GM21619 (cell line): ENCODE results near the gene HORMAD2.
"Not testable (repeated sequence)": the region's sequence is repeated elsewhere in the genome, so short reads cannot be mapped to it uniquely, and the experiment has no call there.

Experiments
- ATAC-seq: cut with Tn5 transposase; IDR thresholded peaks from one replicate; pipeline ENCODE4 v1.9.1; 2021; ENCODE audit not compliant: unreplicated experiment

Gene HORMAD2

DNA sequence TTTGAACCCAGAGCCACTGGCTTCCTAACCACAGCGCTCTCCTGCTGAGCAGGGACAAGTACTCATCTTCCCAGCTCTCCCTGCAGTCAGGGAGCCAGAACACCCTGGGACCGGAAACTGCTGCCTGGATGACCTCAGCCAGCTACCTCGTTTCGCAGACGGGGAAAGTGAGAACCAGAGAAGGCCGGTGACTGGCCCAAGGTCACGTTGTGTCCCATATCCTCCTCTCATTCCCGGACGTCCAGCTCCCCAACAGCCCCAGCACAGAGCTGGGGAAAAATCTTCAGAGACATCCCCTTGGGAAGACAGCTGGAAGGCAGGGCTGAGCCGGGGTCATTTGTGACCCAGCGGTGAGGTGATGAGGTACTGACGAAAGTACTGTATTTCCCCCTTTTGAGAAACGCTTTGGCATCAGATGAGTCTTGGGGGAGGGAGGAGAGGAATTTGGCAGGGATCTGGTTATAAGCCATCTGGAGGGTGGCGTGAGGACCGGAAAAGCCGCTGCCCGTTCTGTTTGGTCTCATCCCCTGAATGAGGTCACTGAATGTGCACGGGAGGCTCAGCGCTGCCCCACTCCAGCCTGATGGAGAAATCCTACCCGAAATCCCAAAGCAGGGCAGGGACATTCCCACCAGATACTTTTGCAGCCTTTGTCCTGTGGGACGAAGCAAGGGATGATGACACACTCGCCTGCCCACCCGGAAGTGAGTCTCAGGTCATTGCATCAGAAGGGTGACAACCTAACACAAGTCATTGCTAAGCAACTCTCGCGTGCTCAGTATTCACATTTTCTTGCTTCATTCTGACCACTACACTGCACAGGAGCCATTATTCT, 125.2 kb downstream of the HORMAD2 start:
- no peak for ATAC-seq

DNA sequence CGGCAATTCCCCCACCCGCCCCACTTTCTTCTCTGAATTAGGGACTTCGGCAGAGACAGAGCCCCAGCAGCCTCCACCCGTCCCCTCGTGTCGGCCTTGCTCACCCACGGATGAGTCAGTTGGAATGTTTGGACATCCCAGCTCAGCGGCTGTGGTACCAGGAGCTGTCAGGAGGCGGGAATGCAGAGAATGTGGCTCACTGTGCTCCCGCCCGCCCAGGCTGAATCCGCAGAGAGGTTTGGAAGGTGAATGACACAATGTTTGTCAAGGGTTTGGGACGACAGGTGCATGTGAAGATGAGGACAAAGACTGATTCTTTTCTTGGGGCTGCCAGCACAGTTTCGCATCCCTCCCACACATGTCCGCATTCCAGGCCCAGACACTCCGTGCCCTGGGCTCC, 126.7 kb downstream of the HORMAD2 start:
- no peak for ATAC-seq

DNA sequence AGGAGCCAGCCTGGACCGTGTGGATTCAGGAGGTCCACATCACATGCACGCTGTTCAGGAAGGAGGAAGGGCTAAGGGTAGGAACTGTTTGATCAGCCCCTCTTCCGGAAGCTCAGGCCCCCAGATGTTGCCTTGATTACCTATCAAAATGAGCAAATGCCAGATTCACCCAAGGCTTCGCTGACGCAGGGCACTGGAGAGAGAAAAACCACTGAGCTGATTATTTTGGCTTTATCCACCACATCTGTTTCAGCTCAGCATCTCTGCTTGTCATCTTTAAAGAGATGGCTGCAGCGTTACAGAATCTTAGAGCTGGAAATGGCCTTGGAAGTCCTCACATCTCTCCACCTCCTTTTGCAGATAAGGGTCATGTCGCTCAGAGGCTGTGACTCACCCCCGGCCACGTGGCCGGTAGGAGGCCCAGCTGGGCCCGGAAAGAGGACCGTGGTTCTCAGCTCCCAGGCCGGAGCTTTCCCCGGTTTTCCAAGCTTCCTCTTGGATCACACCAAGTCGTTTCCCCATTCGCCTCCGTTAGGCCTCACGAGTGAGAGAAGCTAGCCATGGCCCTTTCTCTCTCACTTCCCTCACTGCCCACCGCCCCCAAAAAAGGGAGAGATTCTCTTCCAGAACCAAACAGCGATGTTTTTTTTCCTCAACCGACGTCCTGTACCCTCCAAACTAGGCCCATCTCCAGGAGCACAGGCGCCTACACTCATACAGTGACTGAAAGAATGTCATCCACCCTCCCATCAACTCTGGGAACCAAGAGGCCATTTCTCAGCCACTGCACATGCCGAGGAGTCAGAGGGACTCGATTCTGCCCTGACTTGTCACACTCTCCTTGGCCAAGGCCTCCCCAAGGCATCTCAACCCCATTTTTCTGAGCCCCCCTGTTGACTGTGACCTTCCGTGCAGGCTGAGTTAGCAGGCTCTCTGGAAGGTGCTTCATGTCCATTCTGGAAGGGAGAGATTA, 128.7 kb downstream of the HORMAD2 start:
- ATAC-seq = no peak

DNA sequence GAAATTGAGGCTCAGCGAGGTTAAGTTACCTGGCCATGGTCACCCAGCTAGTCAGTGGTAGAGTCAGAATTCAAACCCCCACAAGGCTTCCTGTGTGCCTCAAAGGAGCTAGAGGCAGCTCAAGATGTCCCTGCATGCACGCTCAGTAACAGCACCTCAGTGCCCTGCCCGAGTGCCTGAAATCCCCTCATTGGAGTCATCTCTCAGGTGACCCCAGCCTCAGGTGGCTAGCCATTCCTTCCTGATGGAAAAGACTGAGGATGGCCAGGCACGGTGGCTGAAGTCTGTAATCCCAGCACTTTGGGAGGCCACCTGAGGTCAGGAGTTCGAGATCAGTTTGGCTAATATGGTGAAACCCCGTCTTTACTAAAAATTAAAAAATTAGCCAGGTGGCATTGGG, 129.4 kb downstream of the HORMAD2 start:
- ATAC-seq = no peak

- no peak for ATAC-seq
Measured at GRCh38 chr22:30210235-30210909, 130.1 kb downstream of the HORMAD2 start.

DNA sequence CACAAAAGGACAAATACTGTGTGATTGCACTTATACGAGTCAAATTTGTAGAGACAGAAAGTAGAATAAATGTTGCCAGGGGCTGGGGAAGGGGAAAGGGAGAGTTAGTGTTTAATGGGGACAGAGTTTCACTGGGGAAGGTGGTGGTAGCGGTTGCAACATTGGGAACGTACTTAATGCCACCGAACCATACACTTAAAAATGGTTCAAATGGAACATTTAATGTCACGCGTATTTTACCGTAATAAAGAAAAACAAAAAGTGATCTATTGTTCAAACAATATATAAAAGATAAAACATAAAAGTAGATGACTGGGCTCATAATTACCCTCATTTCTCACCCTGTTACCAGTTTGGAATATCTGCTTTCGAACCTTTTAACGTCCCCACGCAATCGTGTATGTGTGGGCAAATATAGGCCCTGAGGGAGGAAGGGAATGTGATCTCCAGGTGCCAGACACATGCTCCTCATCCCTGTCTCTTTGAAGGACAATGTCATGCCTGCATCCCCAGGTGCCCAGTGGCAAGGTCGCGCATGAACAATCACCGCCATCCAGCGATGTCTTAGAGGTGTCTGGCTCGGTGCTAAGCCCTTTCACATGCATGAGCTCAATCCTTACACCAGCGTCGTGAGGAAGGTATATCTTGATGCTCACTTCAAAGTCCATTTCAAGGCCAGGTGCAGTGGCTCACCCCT, 131.0 kb downstream of the HORMAD2 start:
- no peak for ATAC-seq

- no peak for ATAC-seq
Measured at GRCh38 chr22:30212363-30212995, 132.2 kb downstream of the HORMAD2 start.

DNA sequence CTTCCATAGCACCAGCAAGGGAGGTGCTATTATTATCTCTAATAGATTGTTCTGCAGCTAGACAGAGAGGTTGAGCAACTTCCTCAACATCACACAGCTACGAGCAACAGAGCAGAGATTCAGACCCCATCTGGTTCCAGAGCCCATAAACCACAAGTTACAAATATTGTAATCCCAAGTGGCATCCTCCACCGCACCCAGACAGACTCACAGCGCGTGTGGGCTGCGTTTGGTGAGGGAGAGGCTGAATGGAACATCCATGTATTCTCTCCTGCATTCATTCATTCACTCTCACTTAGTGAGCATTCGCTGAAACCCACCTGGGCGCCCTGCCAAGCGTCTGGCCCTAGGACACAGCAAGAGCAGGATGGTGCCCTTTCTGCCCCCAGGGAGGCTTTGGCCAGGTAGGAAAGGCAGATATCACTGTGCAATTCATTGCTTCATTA, 132.8 kb downstream of the HORMAD2 start:
- ATAC-seq = no peak

- no peak for ATAC-seq
Measured at GRCh38 chr22:30214703-30215407, 134.6 kb downstream of the HORMAD2 start.

DNA sequence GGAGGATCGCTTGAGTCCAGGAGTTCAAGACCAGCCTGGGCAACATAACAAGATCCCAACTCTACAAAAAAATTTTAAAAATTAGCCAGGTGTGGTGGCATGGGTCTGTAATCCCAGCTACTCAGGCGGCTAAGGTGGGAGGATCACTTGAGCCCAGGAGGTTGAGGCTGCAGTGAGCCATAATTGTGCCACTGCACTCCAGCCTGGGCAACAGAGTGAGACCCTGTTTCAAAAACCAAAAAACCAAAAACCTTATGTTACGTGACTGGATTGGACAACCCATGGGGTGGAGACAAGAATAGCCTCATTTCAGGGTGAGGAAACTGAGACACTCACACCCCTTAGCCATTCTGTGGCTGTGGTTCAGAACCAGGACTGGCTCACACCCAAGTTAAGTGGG, 136.0 kb downstream of the HORMAD2 start:
- ATAC-seq = not testable (repeated sequence)

GRCh38 chr22:30216710-30217109, 136.4 kb downstream of the HORMAD2 start:
- ATAC-seq = no peak

DNA sequence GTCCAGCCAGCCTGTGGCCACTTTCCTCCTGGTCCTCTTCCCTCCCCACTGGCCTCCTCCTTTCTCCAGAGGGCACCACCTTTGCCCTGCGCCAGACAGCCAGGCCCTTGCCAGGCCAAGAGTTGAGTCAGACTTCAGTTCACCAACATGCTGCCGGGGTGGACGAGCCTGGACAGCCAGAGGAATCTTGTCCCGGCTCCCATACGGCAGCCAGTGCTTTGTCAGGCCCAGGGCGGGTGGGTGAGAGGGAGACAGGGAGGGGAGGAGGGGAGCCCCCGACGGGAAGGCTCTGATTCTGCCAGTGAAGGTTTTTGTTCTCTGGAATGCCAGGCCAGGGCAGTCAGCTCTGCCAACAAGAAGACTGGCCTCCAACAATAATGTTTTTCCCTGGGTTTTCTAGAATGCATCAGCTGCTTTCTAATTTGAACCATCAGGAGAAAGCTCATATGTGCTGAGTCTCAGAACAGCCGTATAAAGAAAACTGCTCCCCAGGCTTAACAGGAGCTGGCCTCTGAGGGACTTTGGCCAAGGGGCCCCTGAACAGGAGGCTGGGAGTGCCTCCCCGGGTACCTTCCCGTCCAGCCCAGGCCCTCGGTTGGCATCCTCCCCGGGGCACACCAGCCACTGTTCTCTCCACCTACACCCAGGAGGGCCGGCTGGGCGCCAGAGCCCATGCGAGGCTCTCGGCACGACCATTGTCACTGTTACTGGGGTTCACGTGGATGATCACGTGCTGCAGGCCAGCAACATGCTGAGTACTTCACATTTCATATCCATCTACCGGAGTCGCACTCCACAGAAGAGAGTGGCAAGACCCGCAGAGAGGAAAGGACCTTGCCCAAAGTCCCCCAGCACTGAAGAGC, 137.7 kb downstream of the HORMAD2 start:
- no peak for ATAC-seq

DNA sequence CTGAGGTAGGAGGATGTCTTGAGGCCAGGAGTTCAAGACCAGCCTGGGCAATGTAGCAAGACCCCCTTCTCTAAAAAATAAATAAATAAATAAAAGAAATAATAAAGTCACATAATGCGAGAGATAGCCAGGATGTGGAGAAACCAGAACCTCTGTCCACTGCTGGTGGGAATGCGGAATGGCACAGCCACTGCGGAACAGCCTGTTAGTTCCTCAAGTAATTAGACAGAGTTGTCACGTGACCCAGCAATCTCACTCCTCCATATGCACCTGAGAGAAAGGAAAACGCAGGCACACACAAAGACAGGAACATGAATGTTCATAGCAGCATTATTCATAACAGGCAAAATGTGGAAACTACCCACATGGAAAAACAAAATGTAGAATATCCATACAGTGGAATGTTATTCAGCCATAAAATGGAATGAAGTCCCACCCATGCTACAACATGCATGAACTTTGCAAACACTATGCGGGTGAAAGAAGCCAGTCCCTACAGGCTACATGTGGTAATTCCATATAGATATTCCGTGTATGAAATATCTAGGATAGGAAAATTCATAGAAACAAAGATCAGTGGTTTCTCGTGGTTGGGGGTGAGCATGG, 138.9 kb downstream of the HORMAD2 start:
- ATAC-seq = no peak

DNA sequence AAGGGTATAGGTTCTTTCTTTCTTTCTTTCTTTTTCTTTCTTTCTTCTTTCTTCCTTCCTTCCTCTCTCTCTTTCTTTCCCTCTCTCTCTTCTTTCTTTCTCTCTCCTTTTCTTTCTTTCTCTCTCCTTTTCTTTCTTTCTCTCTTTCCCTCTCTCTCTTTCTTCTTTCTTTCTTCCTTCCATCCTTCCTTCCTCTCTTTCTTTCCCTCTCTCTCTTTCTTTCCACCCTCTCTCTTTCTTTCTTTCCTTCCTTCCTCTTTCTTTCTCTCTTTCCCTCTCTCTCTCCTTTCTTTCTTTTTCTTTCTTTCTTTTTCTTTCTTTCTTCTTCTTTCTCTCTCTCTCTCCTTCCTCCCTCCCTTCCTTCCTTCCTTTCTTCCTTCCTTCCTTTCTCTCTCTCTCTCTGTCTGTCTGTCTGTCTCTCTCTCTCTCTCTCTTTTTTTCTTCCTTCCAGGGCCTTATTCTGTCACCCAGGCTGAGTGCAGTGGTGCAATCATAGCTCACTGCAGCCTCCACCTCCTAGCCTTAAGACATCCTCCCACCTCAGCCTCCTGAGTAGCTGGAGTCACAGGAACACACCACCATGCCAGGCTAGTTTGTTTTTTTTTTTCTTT, 139.5 kb downstream of the HORMAD2 start:
- no peak for ATAC-seq

DNA sequence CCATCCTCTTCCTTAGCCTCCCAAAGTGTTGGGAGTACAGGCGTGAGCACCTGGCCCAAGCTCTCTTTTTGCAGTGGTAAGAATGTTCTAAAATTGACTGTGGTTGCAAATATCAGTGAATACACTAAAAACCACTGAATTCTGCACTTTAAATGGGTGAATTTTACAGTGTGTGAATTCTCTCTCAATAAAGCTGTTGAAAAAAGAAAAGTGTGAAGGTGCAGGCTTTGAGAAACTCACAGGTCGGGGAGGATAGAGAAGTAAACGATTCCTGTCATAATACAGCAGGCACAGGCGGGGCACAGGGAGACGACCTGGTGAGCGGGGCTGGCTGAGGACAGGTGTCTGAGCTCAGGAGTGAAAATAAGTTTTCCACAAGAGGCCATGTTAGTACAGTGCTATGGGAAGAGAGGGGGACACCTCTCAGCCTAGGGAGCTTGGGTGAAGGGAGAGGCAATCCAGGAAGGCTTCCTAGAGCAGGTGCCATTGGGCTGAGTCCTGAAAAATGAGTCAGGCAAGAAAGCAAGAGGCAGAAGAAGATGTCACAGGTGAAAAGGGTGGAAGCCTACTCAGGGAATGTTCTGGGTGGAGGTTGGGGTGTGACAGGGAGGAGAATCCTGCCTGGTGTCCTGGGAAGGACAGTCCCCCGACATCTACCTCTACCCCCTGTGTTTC, 140.2 kb downstream of the HORMAD2 start:
- no peak for ATAC-seq

DNA sequence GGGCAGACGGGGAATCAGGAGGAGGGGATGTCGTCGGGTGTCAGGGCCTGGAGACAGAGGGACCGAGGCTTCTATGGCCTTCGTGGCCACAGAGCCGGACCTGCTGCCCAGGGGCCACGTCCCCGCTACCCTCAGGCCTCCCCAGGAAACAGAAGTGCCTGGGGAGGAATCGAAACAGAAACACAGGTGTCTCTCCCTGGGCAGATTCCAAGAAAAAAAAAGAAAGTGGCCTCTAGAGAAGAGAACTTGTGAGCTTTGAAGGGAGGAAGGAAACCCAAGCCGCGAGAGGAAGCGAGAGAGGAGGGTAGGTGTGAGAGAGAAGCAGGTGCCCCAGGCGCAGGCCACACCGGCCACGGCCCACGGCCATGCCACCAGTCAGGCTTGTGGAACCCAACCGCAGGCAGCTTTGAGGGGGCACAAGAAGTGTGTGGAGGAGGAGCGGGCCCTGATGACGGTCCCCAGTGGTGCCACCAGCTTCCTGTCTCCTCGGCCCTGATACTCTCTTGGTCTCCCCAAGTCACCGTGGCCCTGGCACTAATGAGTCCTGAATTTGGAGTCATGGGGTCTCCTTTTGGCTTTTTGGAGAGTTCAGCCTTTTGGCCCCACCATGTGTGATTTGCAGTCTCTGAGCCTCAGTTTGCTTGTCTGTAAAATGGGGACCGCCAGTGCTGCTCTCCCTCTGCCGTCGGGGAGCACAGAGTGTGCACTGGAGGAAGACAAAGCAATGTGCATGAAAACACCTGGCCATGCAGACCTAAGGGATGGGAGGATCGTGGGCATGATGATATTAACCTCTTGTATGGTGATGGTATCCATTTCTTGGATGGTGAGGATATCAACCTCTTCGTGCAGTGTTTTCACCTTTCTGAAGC, 141.1 kb downstream of the HORMAD2 start:
- ATAC-seq = no peak
